Keratinocyte (primary cell): ENCODE measurements around the gene GNPDA2.

Source experiments
- CTCF ChIP-seq, 3 experiments: IDR thresholded peaks in 1 of 3; conservative IDR thresholded peaks in 1 of 3; optimal IDR thresholded peaks in 1 of 3; 2 replicates in 2 of 3; 3 replicates in 1 of 3; pipeline versions ENCODE3 to v1.5.1; 2011; ENCODE audit warnings: low read length in 3 of 3, mild to moderate bottlenecking in 3 of 3, moderate library complexity in 2 of 3, control low read depth in 1 of 3, inconsistent platforms in 1 of 3; ENCODE audit not compliant: insufficient read depth in 2 of 3; ENCODE audit errors: extremely low read depth in 1 of 3
- EZH2 ChIP-seq: IDR thresholded peaks from one replicate; pipeline ENCODE4 v1.6.1; 2012; ENCODE audit warnings: inconsistent platforms, mild to moderate bottlenecking, low read length, moderate library complexity

- TF ChIP-seq CTCF (optimal IDR thresholded peaks at IDR 0.05 in 1 of 3, IDR thresholded peaks at IDR 0.05 in 1 of 3, conservative IDR thresholded peaks at IDR 0.05 in 1 of 3; ENCODE audit: extremely low read depth in 1 of 3, insufficient read depth in 2 of 3, low read length in 3 of 3), result no peak
- no peak for TF ChIP-seq EZH2
Measured at GRCh38 chr4:44661940-44662622, 64.3 kb downstream of the GNPDA2 start.
